ENCODE data around the gene EEF1AKMT3.

Gene EEF1AKMT3

DNA sequence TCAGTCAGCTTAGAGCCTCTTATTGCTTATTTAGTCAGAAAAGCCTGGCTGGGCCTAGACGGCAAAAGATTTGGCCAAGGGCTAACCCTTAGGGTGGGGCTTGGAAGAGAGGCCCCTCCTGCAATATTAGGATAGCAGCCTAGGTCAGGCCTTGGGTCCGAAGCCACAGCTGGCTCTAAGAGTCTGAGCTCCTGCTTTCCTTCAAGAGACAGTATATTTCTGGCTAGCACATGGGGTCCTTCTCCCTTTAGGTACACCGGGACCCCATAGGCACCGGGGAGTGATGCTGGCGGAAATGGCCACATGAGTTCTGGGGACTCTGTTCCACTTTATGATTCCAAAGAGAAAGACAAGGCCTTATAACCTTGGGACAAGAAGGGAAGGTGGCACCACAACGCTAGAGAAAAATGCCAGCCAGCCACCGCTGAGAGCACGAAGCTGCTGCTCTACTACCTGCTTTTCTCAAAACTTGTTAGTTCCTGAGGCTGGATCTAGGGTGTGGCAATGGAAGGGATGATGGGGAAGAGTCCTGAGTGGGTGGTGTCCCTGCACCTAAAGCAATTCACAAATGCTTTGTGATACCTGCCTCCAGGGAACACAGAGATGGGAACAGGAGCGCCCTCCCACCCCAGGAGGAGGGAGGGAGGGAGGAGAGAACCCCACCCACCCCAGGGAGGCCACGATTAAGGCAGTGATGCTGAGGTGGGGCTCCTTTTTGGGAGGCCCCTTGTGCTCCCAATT lies 49.2 kb downstream of the EEF1AKMT3 start:
- peak in 39 of 42 donors; percentile 40 to 91 (median 71) for DNase-seq
- intact Hi-C loops (cut with DNase I): no loop called here

- intact Hi-C loops (cut with DNase I): no loop called here
- no peak for DNase-seq
Measured at GRCh38 chr12:57822392-57823130, 50.1 kb downstream of the EEF1AKMT3 start.

DNA sequence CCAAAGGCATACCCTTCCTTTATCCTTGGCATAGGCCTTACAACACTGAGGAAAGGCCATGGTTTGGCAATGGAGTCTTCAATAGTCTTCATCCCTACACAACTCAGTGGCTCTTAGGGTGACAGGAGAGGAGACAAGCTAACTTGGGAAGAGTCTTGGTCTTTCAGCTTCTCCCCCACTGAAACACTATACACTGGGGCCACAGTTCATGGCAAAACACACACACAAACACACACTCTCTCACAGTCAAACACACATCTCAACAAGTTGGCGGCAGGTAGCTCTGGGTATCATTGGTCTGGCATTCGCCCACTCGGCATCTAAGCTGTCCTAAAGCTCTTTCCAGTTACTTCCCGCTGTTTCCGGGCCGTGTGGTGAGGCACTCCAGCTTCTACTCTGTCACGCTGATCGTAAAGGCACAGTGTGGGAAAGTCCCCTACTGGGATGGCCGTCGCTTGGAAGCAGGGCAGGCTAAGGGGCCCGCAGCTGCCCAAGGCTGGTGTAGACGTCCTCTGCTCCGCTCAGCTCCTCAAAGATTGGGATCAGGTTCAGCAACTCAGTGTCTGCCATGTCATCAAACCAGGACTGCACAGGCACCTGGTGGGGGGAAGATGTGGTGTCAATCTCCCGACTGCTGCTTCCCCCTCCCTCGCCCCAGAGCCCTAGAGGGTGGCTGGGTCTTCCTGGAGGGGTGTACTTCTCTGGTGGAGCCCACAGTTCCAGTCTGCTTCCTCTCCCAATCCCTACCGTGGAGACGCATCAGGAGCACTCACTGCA lies 50.9 kb downstream of the EEF1AKMT3 start:
- DNase-seq: no peak
- intact Hi-C loops (cut with DNase I): no loop called here

- DNase-seq: no peak
- intact Hi-C loops (cut with DNase I): no loop called here
Measured at GRCh38 chr12:57823908-57824640, 51.7 kb downstream of the EEF1AKMT3 start.

- intact Hi-C loops (cut with DNase I): no loop called here
- DNase-seq: no peak
Measured at GRCh38 chr12:57825451-57825850, 53.0 kb downstream of the EEF1AKMT3 start.

GRCh38 chr12:57826400-57826799 lies 54.0 kb downstream of the EEF1AKMT3 start:
- no peak for DNase-seq
- intact Hi-C loops (cut with DNase I): no loop called here

DNA sequence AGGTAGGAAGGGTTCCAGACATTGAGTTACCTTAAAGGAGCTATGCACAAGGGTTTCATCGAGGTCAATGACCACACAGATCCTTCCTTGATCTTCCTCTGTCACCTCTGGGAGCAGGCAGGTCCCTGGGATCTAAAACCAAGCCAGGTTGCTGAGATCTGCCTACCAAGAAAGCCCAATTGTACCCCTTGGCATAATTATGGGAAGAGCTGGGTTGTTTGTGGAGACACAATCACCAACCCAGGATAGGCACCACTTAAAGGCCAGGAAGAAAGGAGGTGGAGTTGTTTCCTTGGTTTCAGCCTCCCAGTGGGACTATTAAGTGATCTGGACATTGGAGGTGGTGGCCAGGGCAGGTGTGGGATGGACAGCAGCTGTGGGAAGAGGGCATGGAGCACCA lies 54.6 kb downstream of the EEF1AKMT3 start:
- intact Hi-C loops (cut with DNase I): no loop called here
- no peak for DNase-seq

- no peak for DNase-seq
- intact Hi-C loops (cut with DNase I): no loop called here
Measured at GRCh38 chr12:57829025-57829777, 56.8 kb downstream of the EEF1AKMT3 start.

GRCh38 chr12:57830393-57830792 lies 58.0 kb downstream of the EEF1AKMT3 start:
- intact Hi-C loops (cut with DNase I): loop anchor here (5.0 kb wide), 1 partner anchor 77 kb away; no protein-coding TSS in a partner anchor
- DNase-seq: no peak

Measured in head of caudate nucleus (tissue), 42 donors.